Epidermal melanocyte (primary cell): ENCODE measurements around the gene TRIM17.

Experiments used
- DNase-seq: peaks from one replicate; pipeline ENCODE4 v3.0.0; 2011; ENCODE audit warnings: low spot score; ENCODE audit not compliant: insufficient read length

The TRIM17 gene

DNA sequence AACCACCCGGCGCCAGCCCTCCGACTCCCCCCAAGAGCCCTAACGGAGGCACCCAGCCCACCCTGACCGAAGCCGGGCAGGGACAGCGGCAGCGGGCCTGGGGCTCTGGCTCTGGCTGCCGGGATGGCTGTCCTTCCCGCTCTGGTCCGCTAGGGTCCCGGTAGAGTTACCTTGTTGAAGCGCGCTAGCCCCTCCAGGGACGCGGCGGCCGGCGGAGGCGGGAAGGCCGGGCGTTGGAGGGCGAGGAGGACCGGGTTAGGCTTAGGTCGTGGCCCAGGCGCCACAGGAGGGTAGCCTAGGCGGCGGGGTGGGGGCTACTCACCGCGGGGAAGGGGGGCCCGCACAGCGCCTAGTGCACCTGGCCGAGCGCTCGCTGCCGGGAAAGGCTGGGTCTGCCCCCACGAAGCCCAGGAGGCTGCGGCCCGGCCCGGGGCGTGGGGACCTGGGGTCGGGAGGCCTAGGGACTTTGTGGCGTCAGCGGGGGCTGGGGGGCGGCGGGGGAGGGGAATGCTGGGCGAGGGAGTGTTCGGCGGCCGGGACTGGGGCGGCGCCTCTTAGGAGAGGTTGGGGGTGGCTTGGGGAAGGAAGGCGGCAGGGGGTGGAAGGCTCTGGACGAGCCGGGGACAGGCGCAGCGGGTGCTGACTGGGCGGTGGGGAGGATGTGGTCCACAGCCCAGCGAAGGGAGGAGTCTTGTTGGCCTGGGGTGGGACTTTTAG is at the start of gene TRIM17:
TSS of gene TRIM17 (minus strand) at position 645 of the 717 bp plus-strand sequence. CDS start 1,789 bp downstream, outside the sequence.
- DNase-seq: peak; percentile 31

GRCh38 chr1:228465571-228466146 is 49.0 kb upstream of the TRIM17 start:
- DNase-seq: no peak

DNA sequence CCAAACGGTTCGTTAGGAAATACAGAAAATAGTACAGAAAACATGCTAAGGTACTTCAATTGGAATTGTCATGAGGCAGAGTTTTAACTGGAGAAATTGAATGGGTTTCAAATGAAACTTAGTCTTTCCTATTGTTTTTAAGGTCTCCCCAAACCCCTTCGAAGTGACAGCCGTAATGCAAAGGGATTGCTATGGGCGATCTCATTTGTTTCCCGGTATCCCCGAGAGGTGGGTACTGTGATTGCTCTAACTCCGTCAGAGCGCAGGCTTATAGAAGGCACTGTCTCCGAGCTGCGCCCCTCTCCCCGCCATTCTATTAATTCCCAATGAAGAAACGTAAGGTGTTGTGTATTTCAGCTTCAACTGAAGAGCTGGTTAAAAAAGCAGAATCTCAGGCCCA is 48.5 kb upstream of the TRIM17 start:
- DNase-seq: no peak

DNA sequence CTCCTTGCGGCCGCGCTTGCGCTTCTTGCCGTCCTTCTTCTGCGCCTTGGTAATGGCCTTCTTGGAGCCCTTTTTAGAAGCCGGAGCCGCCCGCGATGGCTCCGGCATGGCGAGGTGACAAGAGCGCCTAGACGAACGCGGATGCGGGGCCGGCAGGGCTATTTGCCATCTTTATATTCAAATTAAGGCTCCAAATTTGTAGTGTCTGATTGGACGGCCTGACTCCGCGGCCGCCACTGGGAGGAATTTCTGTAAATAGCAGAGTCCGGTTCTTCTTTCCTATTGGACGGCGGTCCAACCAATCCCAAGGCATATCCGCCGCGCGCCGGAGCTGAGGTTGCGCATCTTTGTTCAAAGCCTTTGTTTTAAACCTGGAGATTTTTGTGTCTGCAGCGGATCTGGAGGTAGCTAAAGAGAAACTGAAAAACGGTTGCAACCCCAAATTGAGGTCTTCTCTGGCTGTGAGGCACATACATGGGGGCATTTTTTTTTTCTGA is 47.9 kb upstream of the TRIM17 start:
- DNase-seq: peak; percentile 89

DNA sequence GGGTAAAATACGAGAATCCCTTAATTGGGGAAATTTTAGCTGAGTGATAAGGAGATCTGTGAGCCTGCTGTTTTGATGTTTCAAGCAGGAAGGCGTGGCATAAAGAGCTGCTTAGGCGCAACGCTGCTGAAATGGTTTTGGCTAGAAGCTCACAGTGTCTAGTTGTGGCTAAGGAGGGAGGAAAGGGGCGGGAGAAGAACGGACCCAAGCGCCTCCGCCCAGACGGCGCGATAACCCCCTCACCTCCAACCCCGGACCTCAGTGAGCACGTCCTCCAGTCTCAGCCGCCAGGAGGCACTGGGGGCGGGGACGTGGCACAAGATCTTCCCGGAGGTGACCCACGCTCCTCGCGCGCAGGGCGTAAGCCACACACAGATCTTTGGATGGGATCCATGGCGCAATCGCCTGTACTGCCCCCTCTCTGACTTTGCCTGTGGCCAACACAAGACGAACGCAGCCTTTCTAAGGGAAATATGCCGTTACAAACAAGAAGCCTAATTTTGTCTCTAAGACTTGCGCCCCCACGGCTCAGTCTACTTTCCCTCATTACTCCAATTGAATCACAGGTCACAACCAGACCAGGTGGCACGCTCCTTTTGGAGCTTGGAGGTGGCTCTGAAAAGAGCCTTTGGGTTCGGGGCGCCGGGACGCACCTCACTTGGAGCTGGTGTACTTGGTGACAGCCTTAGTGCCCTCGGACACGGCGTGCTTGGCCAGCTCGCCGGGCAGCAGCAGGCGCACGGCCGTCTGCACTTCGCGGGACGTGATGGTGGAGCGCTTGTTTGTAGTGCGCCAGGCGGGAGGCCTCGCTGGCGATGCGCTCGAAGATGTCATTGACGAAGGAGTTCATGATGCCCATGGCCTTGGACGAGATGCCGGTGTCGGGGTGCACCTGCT is 47.1 kb upstream of the TRIM17 start:
- DNase-seq: no peak

- DNase-seq: no peak
Measured at GRCh38 chr1:228463009-228463558, 46.4 kb upstream of the TRIM17 start.

DNA sequence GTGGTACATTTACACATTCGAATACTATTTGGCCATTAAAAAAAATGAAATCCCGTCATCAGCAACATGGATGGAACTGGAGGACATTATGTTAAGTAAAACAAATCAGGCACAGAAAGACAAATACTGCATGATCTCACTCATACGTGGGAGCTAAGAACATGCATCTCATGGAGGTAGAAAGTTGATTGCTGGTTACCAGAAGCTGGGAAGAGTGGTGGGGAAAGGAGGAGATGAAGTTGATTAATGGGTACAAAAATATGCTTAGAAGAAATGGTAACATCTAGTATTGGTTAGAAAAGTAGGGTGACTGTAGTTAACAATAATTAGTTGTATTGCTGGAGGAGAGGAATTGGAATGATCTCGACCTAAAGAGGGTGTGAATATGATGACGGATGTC is 45.9 kb upstream of the TRIM17 start:
- no peak for DNase-seq

DNA sequence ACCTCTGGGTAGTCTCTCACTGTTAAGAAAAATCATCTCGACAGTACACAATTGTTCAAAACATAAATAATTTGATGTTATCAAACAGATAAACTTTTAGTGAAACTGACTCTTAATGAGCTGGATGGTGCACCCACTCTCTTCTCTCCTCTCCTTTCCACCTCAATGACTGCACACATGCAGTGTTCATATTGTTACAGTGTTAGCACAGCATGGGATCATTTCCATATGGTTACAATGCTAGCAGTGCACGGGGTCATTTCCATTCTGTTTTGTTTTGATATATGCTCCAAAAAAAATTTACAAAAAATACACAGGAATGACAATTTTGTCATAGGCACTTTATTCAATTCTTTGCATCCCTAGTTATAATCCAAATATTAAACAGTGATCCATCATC is 44.2 kb upstream of the TRIM17 start:
- no peak for DNase-seq

- DNase-seq: peak; percentile 57
Measured at GRCh38 chr1:228459091-228459993, 42.7 kb upstream of the TRIM17 start.

GRCh38 chr1:228457396-228458176 is 40.9 kb upstream of the TRIM17 start:
- DNase-seq: peak; percentile 95

DNA sequence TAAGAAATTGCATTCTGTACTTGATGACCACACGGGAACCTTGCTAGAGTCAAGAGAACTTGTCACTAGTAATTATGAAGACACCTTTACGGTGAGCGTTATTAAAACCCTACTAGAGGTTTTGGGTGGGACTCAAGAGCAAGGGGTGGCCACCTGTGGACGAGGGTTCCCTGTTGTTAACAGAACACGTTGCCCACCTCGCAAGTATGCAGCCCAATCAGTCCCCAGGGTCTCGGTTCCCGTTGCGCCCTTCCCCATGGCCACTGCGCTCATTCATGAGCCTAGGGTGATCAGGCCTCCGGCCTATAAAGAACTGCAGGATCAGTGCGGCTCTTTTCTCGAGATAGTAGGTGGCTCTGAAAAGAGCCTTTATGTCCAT is 40.3 kb upstream of the TRIM17 start:
- DNase-seq: no peak

- no peak for DNase-seq
Measured at GRCh38 chr1:228456252-228457016, 39.8 kb upstream of the TRIM17 start.

- no peak for DNase-seq
Measured at GRCh38 chr1:228455715-228456114, 39.1 kb upstream of the TRIM17 start.

- no peak for DNase-seq
Measured at GRCh38 chr1:228454238-228454637, 37.6 kb upstream of the TRIM17 start.

DNA sequence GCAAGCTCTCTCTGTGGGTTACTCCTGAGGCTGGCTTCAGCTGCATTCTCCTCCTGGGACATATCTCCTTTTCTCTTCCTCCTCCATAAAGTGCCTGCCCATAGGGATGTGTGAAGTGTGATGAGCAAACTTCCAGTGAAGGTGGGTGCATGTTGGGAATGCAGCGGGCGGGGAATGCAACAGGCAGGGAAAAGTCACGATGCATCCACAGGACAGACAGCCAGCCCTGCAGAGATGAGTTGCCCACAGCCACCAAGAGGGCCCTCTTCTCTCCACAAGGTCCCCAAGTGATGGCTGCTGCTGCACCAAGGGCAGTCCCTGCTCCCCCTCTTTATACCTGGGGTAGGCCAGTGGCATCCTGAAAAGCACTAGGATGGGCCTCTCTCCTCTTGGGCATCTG is 37.0 kb upstream of the TRIM17 start:
- DNase-seq: no peak

DNA sequence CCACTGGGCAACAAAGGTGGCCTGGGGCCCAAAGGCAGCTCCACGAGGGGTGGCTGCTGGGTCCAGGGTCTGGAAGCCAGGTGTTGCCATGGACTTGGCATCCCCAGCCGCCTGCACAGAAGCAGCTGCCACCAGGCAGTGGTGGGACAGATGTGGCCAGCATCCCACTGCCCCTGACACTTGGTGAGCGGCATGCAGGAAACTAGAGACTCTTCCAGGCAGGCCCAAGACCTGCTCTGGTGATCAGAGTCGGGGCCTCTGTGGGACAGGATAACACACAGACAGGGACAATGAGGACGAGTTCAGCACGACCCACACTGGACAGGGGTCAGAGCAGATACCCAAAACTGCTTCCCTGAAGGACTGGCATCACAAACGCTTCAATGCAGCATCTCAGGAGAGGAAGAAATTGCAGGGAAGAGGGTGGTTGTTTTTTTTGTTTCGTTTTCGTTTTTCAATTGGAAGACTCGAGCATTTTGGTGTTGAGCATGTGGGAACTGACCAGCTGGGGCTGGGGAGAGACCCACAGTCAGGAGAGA is 36.4 kb upstream of the TRIM17 start:
- DNase-seq: no peak

GRCh38 chr1:228452194-228453021 is 35.7 kb upstream of the TRIM17 start:
- DNase-seq: no peak

- no peak for DNase-seq
Measured at GRCh38 chr1:228450200-228450599, 33.5 kb upstream of the TRIM17 start.
